Lung (tissue), 12 donors: ENCODE data around the gene LEMD3. TPM values are rescaled to one million over a fixed set of nuclear protein-coding genes. Genes with fewer than 3 reads are reported as not detected.
"Not testable (repeated sequence)": the region's sequence is repeated elsewhere in the genome, so short reads cannot be mapped to it uniquely, and the experiment has no call there.

ENCODE experiments used
- ATAC-seq: fragments of 200-7000 bp; cut with Tn5 transposase; one replicate; pipeline ENCODE4 v1.9.1; 2020; ENCODE audit warnings: moderate number of reproducible peaks; ENCODE audit not compliant: insufficient read depth, low FRiP score
- DNase-seq, 3 donors: peaks; one replicate each; pipeline ENCODE4 v3.0.0-alpha.2; 2013 to 2017
- H3K27ac ChIP-seq, 2 donors: one replicate each; pipeline ENCODE4 v1.5.1; 2013; ENCODE audit warnings: mild to moderate bottlenecking in 2 of 2, moderate library complexity in 2 of 2, control low read depth in 1 of 2, inconsistent platforms in 1 of 2, low read depth in 1 of 2, low read length in 1 of 2
- H3K27me3 ChIP-seq, 3 donors: one replicate each; pipeline ENCODE4 v1.5.1; 2013; ENCODE audit warnings: low read length in 2 of 3; ENCODE audit not compliant: control insufficient read depth in 3 of 3, insufficient read depth in 3 of 3
- H3K36me3 ChIP-seq, 4 donors: one replicate each; pipeline ENCODE4 v1.5.1; 2013; ENCODE audit warnings: low read length in 4 of 4, mild to moderate bottlenecking in 1 of 4, moderate library complexity in 1 of 4; ENCODE audit not compliant: control insufficient read depth in 4 of 4, insufficient read depth in 4 of 4
- H3K4me1 ChIP-seq, 5 donors: one replicate each; pipeline ENCODE4 v1.5.1; 2013; ENCODE audit warnings: low read length in 5 of 5, mild to moderate bottlenecking in 2 of 5, moderate library complexity in 1 of 5; ENCODE audit not compliant: control insufficient read depth in 5 of 5, insufficient read depth in 5 of 5
- H3K4me3 ChIP-seq: one replicate; pipeline ENCODE4 v1.5.1; 2013; ENCODE audit warnings: mild to moderate bottlenecking, control low read depth, moderate library complexity
- H3K9ac ChIP-seq, 2 donors: one replicate each; pipeline ENCODE4 v1.5.1; 2013; ENCODE audit warnings: low read length in 2 of 2, control low read depth in 1 of 2; ENCODE audit not compliant: insufficient read depth in 1 of 2
- H3K9me3 ChIP-seq, 4 donors: one replicate each; pipeline ENCODE4 v1.5.1; 2013; ENCODE audit warnings: low read length in 3 of 4, mild to moderate bottlenecking in 1 of 4, moderate library complexity in 1 of 4; ENCODE audit not compliant: control insufficient read depth in 4 of 4, insufficient read depth in 3 of 4
- CTCF ChIP-seq: IDR thresholded peaks from 2 replicates; pipeline ENCODE4 v1.5.1; 2012; ENCODE audit warnings: mild to moderate bottlenecking; ENCODE audit errors: control extremely low read depth, extremely low read depth
- WGBS, 2 donors: extraction: QIAGEN DNeasy Blood & Tissue Kit; methylation state at CpG; one replicate each; pipeline ENCODE4 v1.1.7; 2013; 5-methylcytosine and 5-hydroxymethylcytosine counted together
- polyA plus RNA-seq, 2 donors: library from polyadenylated mRNA; stranded (reverse); fragments of 200-250 nt; gene quantifications; one replicate each; pipeline ENCODE4 v1.2.1, GENCODE V29; 2013
- total RNA-seq, 2 donors: library from RNA; depleted of rRNA in 1 of 2; stranded (reverse); fragments of >200 nt in 1 of 2; gene quantifications; one replicate each; pipeline ENCODE4 v1.2.1, GENCODE V29; 2014 to 2021
- donor health status: control.
- donor health status: control.
- donor health status: Bipolar disorder and iron deficiency.
- donor health status: healthy.
- donor health status: DM: yes; HTN: yes; CAD: no.

The LEMD3 gene
- total and polyA plus RNA-seq, 4 donors = 10.2 to 72.4 (median 23.0) TPM

- DNase-seq = no peak
These were observed 110.9 kb downstream of the LEMD3 start for GRCh38 chr12:65280306-65280705.

DNA sequence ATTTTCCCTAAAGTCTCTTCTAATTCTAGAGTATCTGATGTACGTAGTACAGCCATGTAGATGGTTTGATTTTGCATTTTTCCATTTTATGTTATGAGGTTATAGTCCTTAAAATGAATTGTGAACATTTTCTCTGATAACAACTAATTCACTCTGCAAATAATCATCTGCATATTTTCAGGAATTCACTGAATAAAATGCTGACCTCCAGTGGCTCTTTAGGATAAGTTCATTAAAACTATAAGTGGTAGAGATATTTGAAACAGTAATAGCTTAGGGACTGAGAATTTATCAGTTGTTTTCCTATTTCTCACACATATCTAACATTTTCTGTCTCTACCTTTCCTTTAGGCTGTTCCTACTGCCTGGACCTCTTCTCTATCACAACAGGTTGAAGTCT lies 113.5 kb downstream of the LEMD3 start:
- Histone ChIP-seq H3K36me3 (no peaks in the 10 kb centered on the region), H3K4me1 (peaks cover 0 to 20% (median 2%) of the 10 kb centered on the region in 5 donors), H3K4me3 (no peak overlapping the region), H3K27ac (no peak overlapping the region), H3K27me3 (no peaks in the 10 kb centered on the region), H3K9ac (no peak overlapping the region), H3K9me3 (peaks cover 0 to 2% (median 0%) of the 10 kb centered on the region in 4 donors)
- DNase-seq (no peak), ATAC-seq (no peak)
- 61 to 71% methylated on average over 1 of the region's 1 CpG for WGBS, 2 donors
- no peak for TF ChIP-seq CTCF

More at GRCh38 chr12:65280306-65280705, 110.9 kb downstream of the LEMD3 start:
- H3K36me3 ChIP-seq = no peaks in the 10 kb centered on the region
- H3K27me3 ChIP-seq = peaks cover 0 to 3% (median 0%) of the 10 kb centered on the region in 3 donors
- H3K4me3 ChIP-seq = no peak overlapping the region
- H3K9ac ChIP-seq = no peak overlapping the region
- TF ChIP-seq CTCF = no peak
- WGBS, 2 donors = 13 to 30% methylated on average over 3 of the region's 3 CpGs
- ATAC-seq = no peak
- no peak overlapping the region for H3K27ac ChIP-seq
- peaks cover 0 to 15% (median 2%) of the 10 kb centered on the region in 5 donors for H3K4me1 ChIP-seq
- peaks cover 0 to 2% (median 0%) of the 10 kb centered on the region in 4 donors for H3K9me3 ChIP-seq

DNA sequence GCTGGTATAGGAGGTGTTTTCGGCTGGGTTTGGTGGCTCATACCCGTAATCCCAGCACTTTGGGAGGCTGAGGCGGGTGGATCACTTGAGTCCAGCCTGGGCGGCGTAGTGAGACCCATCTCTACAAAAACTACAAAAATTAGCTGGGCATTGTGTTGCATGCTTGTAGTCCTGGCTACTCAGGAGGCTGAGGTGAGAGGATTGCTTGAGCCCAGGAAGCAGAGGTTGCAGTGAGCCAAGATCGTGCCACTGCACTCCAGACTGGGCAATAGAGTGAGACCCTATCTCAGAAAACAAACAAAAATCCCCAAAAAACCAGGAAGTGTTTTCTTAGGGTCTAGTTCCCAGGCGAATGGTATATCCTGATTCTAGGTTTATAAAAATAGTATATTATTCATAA lies 116.1 kb downstream of the LEMD3 start:
- ATAC-seq, H3K9me3 ChIP-seq, H3K27ac ChIP-seq, H3K4me3 ChIP-seq, H3K36me3 ChIP-seq, DNase-seq, H3K9ac ChIP-seq, H3K27me3 ChIP-seq: not testable (repeated sequence)
- peaks cover 0 to 21% (median 0%) of the 10 kb centered on the region in 5 donors for H3K4me1 ChIP-seq
- WGBS, 2 donors = 91 to 94% methylated on average over 7 of the region's 7 CpGs

DNA sequence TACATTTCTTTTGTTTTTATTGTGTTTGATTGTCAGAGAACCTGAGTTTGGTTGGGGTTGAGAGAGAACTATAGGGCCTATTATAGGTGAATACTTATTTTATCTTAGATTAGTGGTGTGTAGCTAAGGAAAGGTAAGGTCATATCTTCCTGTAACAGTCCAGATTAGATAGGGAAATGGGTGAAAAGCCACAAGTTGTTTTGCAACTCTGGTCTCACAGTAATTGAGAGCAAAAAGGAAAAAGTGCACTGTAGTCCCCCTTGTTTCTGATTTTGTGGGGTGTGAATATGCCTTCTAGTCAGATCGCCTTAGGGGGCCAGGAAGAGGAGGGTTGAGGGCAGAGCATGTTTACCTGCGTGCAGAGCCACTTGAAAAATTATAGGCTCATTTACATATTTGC lies 118.0 kb downstream of the LEMD3 start:
- WGBS, 2 donors = 40 to 66% methylated on average over 2 of the region's 2 CpGs
- DNase-seq = no peak
- Histone ChIP-seq H3K9me3 (no peaks in the 10 kb centered on the region), H3K4me1 (peaks cover 0 to 16% (median 0%) of the 10 kb centered on the region in 5 donors), H3K9ac (no peak overlapping the region), H3K27me3 (no peaks in the 10 kb centered on the region), H3K4me3 (no peak overlapping the region), H3K36me3 (no peaks in the 10 kb centered on the region), H3K27ac (no peak overlapping the region)
- no peak for TF ChIP-seq CTCF
- no peak for ATAC-seq
